GM12878 (cell line): ENCODE data around the gene PP2D1. TPM values are rescaled to one million over a fixed set of nuclear protein-coding genes. Genes with fewer than 3 reads are reported as not detected.

Source experiments
- ATAC-seq: fragments of 200-7000 bp; cut with Tn5 transposase; 3 replicates; pipeline ENCODE4 v1.9.1; 2020; ENCODE audit warnings: mild to moderate bottlenecking, moderate library complexity
- BruUV-seq: library from RNA; stranded (reverse); fragments of 400-500 nt; replicated peaks from 2 replicates; lab custom pipeline; 2021; lab: Mats Ljungman, UMichigan
- CTCF ChIA-PET: fragments of 300-600 bp; sonication (Branson Sonifier 250); formaldehyde crosslinking; extraction: SDS; loops from one replicate; lab custom pipeline; 2021; ENCODE audit warnings: inconsistent platforms; lab: Yijun Ruan, JAX
- POLR2A ChIA-PET: fragments of 350-600 bp; formaldehyde crosslinking; extraction: SDS; loops from one replicate; lab custom pipeline; 2021; ENCODE audit warnings: inconsistent platforms; lab: Charles Lee
- RAD21 ChIA-PET: fragments of 300-600 bp; sonication (Branson Sonifier 250); formaldehyde crosslinking; loops from one replicate; lab custom pipeline; 2023; ENCODE audit warnings: antibody characterized with exemption; ENCODE audit not compliant: unreplicated experiment; lab: Charles Lee
- SMC1A ChIA-PET: fragments of 300-600 bp; sonication (Branson Sonifier 250); formaldehyde crosslinking; loops from one replicate; lab custom pipeline; 2023; ENCODE audit not compliant: unreplicated experiment, uncharacterized antibody; lab: Charles Lee
- DNase-seq: peaks from one replicate; pipeline ENCODE4 v3.0.0-alpha.2; 2011; ENCODE audit warnings: low read depth, low spot score
- FAIRE-seq: peaks from 3 replicates; lab custom pipeline; 2011; peaks lifted over from hg19 to GRCh38; lab: Jason Lieb, UNC
- H2AFZ ChIP-seq: 2 replicates; pipeline ENCODE4 v1.6.0; 2011; ENCODE audit warnings: low read depth, low read length, control low read depth; ENCODE audit not compliant: control insufficient read depth
- H3K27ac ChIP-seq: 2 replicates; pipeline ENCODE4 v1.5.1; 2011; ENCODE audit warnings: control low read depth; ENCODE audit not compliant: control insufficient read depth, insufficient read depth
- H3K27me3 ChIP-seq, 2 experiments: replicated peaks in 1 of 2; 2 replicates each; pipeline versions ENCODE4 v1.6.0 to v1.6.1; 2011; ENCODE audit warnings: low read length in 1 of 2; ENCODE audit not compliant: control insufficient read depth in 2 of 2, insufficient read depth in 2 of 2
- H3K36me3 ChIP-seq, 2 experiments: 2 replicates each; pipeline ENCODE4 v1.5.1; 2011; ENCODE audit warnings: low read length in 1 of 2; ENCODE audit not compliant: control insufficient read depth in 2 of 2, insufficient read depth in 2 of 2
- H3K4me1 ChIP-seq: 2 replicates; pipeline ENCODE4 v1.6.1; 2011; ENCODE audit warnings: mild to moderate bottlenecking, low read length, moderate library complexity, mixed read lengths; ENCODE audit not compliant: control insufficient read depth, insufficient read depth
- H3K4me2 ChIP-seq: 2 replicates; pipeline ENCODE4 v1.6.0; 2011; ENCODE audit warnings: control low read depth; ENCODE audit not compliant: control insufficient read depth, insufficient read depth
- H3K4me3 ChIP-seq: fragments of 200-600 bp; sonication (generic); 2 replicates; pipeline ENCODE4 v1.5.1; 2016
- H3K79me2 ChIP-seq: 2 replicates; pipeline ENCODE4 v1.6.0; 2011; ENCODE audit warnings: low read length; ENCODE audit not compliant: control insufficient read depth, insufficient read depth
- H3K9ac ChIP-seq: 2 replicates; pipeline ENCODE4 v1.8.0; 2011; ENCODE audit warnings: low read length, control low read depth, mixed read lengths; ENCODE audit not compliant: control insufficient read depth, insufficient read depth
- H3K9me3 ChIP-seq: replicated peaks from 3 replicates; pipeline ENCODE4 v1.5.1; 2011; ENCODE audit warnings: mild to moderate bottlenecking, low read length; ENCODE audit not compliant: control insufficient read depth, insufficient read depth
- H4K20me1 ChIP-seq: 2 replicates; pipeline ENCODE4 v1.6.0; 2011; ENCODE audit not compliant: control insufficient read depth, insufficient read depth
- ATF3 ChIP-seq: IDR thresholded peaks from 2 replicates; pipeline ENCODE4 v1.6.1; 2011; ENCODE audit warnings: low read depth, mild to moderate bottlenecking, low read length, moderate library complexity, borderline replicate concordance; ENCODE audit errors: extremely low read depth
- CHD4 ChIP-seq: fragments of 200-600 bp; sonication (generic); IDR thresholded peaks from 2 replicates; pipeline ENCODE4 v1.6.1; 2016; ENCODE audit warnings: mild to moderate bottlenecking
- EP300 ChIP-seq, 2 experiments: fragments of 150-350 bp in 1 of 2; IDR thresholded peaks; 2 replicates each; pipeline ENCODE4 v1.6.1; 2011 to 2012; ENCODE audit warnings: low read depth in 2 of 2, low read length in 2 of 2, borderline replicate concordance in 1 of 2, improper control_type of control experiment in 1 of 2, inconsistent platforms in 1 of 2; ENCODE audit not compliant: control insufficient read depth in 1 of 2
- ESRRA ChIP-seq: IDR thresholded peaks from 2 replicates; pipeline ENCODE4 v1.6.1; 2012; ENCODE audit warnings: mild to moderate bottlenecking, low read length, improper control_type of control experiment
- FOXK2 ChIP-seq: fragments of 450-650 bp; IDR thresholded peaks from 2 replicates; pipeline ENCODE4 v1.6.1; 2017; ENCODE audit warnings: mild to moderate bottlenecking, moderate library complexity
- JUNB ChIP-seq: IDR thresholded peaks from 2 replicates; pipeline ENCODE4 v1.6.1; 2016; ENCODE audit warnings: antibody characterized with exemption, mild to moderate bottlenecking
- MLLT1 ChIP-seq: fragments of 450-650 bp; IDR thresholded peaks from 2 replicates; pipeline ENCODE4 v1.6.1; 2016; ENCODE audit warnings: mild to moderate bottlenecking
- MXI1 ChIP-seq: fragments of 150-350 bp; IDR thresholded peaks from 2 replicates; pipeline ENCODE4 v1.6.1; 2011; ENCODE audit warnings: low read depth, mild to moderate bottlenecking, inconsistent platforms, low read length, improper control_type of control experiment
- PKNOX1 ChIP-seq: fragments of 450-650 bp; IDR thresholded peaks from 2 replicates; pipeline ENCODE4 v1.6.1; 2016; ENCODE audit warnings: mild to moderate bottlenecking
- SKIL ChIP-seq: fragments of 450-650 bp; IDR thresholded peaks from 2 replicates; pipeline ENCODE4 v1.6.1; 2017; ENCODE audit warnings: mild to moderate bottlenecking, low read depth, inconsistent platforms; ENCODE audit not compliant: poor library complexity, severe bottlenecking
- ZNF687 ChIP-seq: fragments of 450-650 bp; IDR thresholded peaks from 2 replicates; pipeline ENCODE4 v1.6.1; 2017; ENCODE audit warnings: mild to moderate bottlenecking, moderate library complexity
- WGBS: methylation state at CpG from one replicate; pipeline ENCODE4 v1.1.6; 2016; ENCODE audit warnings: low lambda C conversion rate; ENCODE audit not compliant: insufficient replicate concordance, insufficient coverage; ENCODE audit errors: missing lambda C conversion rate; 5-methylcytosine and 5-hydroxymethylcytosine counted together
- in situ Hi-C: fragments of 300-500 bp; cut with MboI; formaldehyde crosslinking; loops from 9 replicates; pipeline ENCODE4 v1.14.3; 2018; ENCODE audit warnings: mixed read lengths
- intact Hi-C: fragments of 100-400 bp; cut with micrococcal nuclease; formaldehyde crosslinking; loops from one replicate; pipeline ENCODE4 v1.14.2; 2022; ENCODE audit not compliant: unreplicated experiment
- polyA plus RNA-seq, 11 experiments: library from polyadenylated mRNA; depleted of rRNA in 4 of 11; unstranded in 6 of 11; stranded (reverse) in 5 of 11; fragments of >200 nt; fragmentation: Nextera tagmentation in 4 of 11; fragmentation: Illumina TruSeq in 1 of 11; extraction: Ambion mirVana in 4 of 11; extraction: Trizol in 1 of 11; gene quantifications; 1 replicate in 1 of 11; 2 replicates in 10 of 11; pipeline versions ENCODE4 v1.2.1 to v1.2.3, GENCODE V29; 2011 to 2016; ENCODE audit warnings: inconsistent platforms in 2 of 11, missing spikeins in 2 of 11, low read depth in 1 of 11
- total RNA-seq, 4 experiments: library from RNA; depleted of rRNA in 3 of 4; stranded (reverse); fragments of >200 nt in 3 of 4; fragmentation: Illumina TruSeq in 1 of 4; extraction: Trizol in 1 of 4; gene quantifications; 2 replicates each; pipeline versions ENCODE4 v1.2.1 to v1.2.3, GENCODE V29; 2013 to 2021

PP2D1 gene
- total and polyA plus RNA-seq, 10 of the 15 experiments (the other 5 are each of a cell fraction or from before 2014, with no cell fraction given) = 0.04 to 0.18 (median 0.17) TPM; not detected in 7

GRCh38 chr3:19946832-19947548 is 65.1 kb downstream of the PP2D1 start, which contains the start of gene RAB5A:
Gene RAB5A, plus strand, starts transcription at chr3:19947097. Its CDS starts 3,802 bp downstream, at chr3:19950899.
- no TSS peak for BruUV-seq
- Histone ChIP-seq H3K27ac (peak within 1 kb of the TSS; percentile 91), H3K4me2 (peak within 1 kb of the TSS; percentile 90), H4K20me1 (no peaks in the 10 kb centered on the region), H3K4me1 (peaks cover 3% of the 10 kb centered on the region; the same call in 1 of the 2 replicates), H3K9me3 (no peaks in the 10 kb centered on the region), H3K27me3 (no peaks in the 10 kb centered on the region), H3K9ac (peak within 1 kb of the TSS; percentile 89), H3K79me2 (peaks cover 51% of the 10 kb centered on the region), H3K36me3 (peaks cover 0 to 13% of the 10 kb centered on the region in 2 experiments; a peak in 2 of 4 replicates), H2AFZ (peak within 1 kb of the TSS; percentile 86), H3K4me3 (peak within 1 kb of the TSS; percentile 89)
- intact Hi-C loops = loop anchor here (1.0 to 5.0 kb wide), 4 partner anchors 14 to 239 kb away; partner anchors contain the start of gene SGO1
- ChIA-PET RAD21 (interaction anchor here (1.1 to 2.3 kb wide), 5 partner anchors 60 to 237 kb away, joined by 4 to 8 read pairs (median 6); partner anchors contain the start of gene KAT2B), POLR2A (interaction anchor here (0.5 to 1.4 kb wide), 4 partner anchors 134 to 239 kb away, joined by 3 to 5 read pairs (median 4); partner anchors contain the start of gene SGO1), CTCF (interaction anchor here (0.9 to 1.5 kb wide), 2 partner anchors 179 to 240 kb away, joined by 3 to 6 read pairs; no protein-coding TSS in a partner anchor), SMC1A (interaction anchor here (0.6 to 1.9 kb wide), 5 partner anchors 16 to 241 kb away, joined by 3 to 4 read pairs (median 3); no protein-coding TSS in a partner anchor)
- peak; percentile 94 for DNase-seq
- WGBS = 2% methylated on average over 43 of the region's 73 CpGs
- in situ Hi-C loops = loop anchor here (5.0 kb wide), 1 partner anchor 240 kb away; the partner anchor contains the start of gene SGO1
- peak; percentile 92 for ATAC-seq
- peak; percentile 96 for FAIRE-seq
- TF ChIP-seq FOXK2 = no peak
- 0 out of 2 replicates have a peak, but pooled peaks have one; percentile 32 for TF ChIP-seq MLLT1
- no peak for TF ChIP-seq ESRRA
- peak in 1 of 2 experiments; percentile 31; a peak in 1 of 4 replicates for TF ChIP-seq EP300 (IDR thresholded peaks at IDR 0.05; ENCODE audit: borderline replicate concordance in 1 of 2, control insufficient read depth in 1 of 2, low read depth in 2 of 2, low read length in 2 of 2)
- TF ChIP-seq ZNF687 = no peak; the same call in 1 of the 2 replicates
- TF ChIP-seq SKIL = no peak
- TF ChIP-seq CHD4 = no peak
- TF ChIP-seq MXI1 = peak; percentile 49; the same call in 1 of the 2 replicates
- TF ChIP-seq PKNOX1 = peak; percentile 62
- no peak for TF ChIP-seq JUNB
- TF ChIP-seq ATF3 = peak; percentile 52; the same call in 1 of the 2 replicates
